ENCODE measurements around the gene PVALEF. TPM values are rescaled to one million over a fixed set of nuclear protein-coding genes. Genes with fewer than 3 reads are reported as not detected.

The PVALEF gene
- total RNA-seq, 1 experiment from 2014 or later, result not detected

- Histone ChIP-seq H3K18ac (ENCODE audit: insufficient read length, low read depth, low read length) (no peak overlapping the region), H4K8ac (replicated peaks; ENCODE audit: insufficient read length, low read depth, low read length) (no peak overlapping the region), H2AK5ac (ENCODE audit: insufficient read length, low read length) (no peak overlapping the region), H3K27me3 (ENCODE audit: insufficient read depth, low read length) (no peaks in the 10 kb centered on the region), H3K79me1 (ENCODE audit: insufficient read depth, low read depth, low read length, poor library complexity, severe bottlenecking) (no peaks in the 10 kb centered on the region), H3K4me2 (ENCODE audit: insufficient read depth, insufficient read length, low read length) (no peak overlapping the region), H3K23me2 (ENCODE audit: insufficient read length, low read depth, low read length, poor library complexity, severe bottlenecking) (no peaks in the 10 kb centered on the region), H4K20me1 (ENCODE audit: control insufficient read depth, insufficient read depth, insufficient read length) (no peaks in the 10 kb centered on the region), H3K4ac (ENCODE audit: low read depth, low read length) (no peak overlapping the region), H3K9ac (ENCODE audit: extremely low read depth, insufficient read length, low read length) (no peak overlapping the region), H2BK15ac (ENCODE audit: low read depth, low read length) (no peak overlapping the region), H2BK120ac (ENCODE audit: low read depth, low read length, poor library complexity, severe bottlenecking) (no peak overlapping the region), H3K27ac (ENCODE audit: insufficient read length, low read depth, low read length) (no peak overlapping the region), H4K5ac (ENCODE audit: insufficient read length, low read depth, low read length) (no peak overlapping the region), H3K9me3 (ENCODE audit: control insufficient read depth, low read depth, low read length) (no peaks in the 10 kb centered on the region), H3K23ac (ENCODE audit: insufficient read length, low read depth, low read length) (no peak overlapping the region), H2BK12ac (ENCODE audit: insufficient read length, low read depth, low read length) (no peak overlapping the region), H2BK20ac (ENCODE audit: low read depth, low read length, poor library complexity, severe bottlenecking) (no peak overlapping the region), H3K56ac (ENCODE audit: insufficient read length, low read depth, low read length) (no peak overlapping the region), H3K79me2 (ENCODE audit: insufficient read depth, low read length) (no peaks in the 10 kb centered on the region), H3T11ph (ENCODE audit: low read length) (no peak overlapping the region), H3K4me1 (ENCODE audit: insufficient read depth, low read length) (no peaks in the 10 kb centered on the region), H2AFZ (ENCODE audit: low read length) (no peak overlapping the region), H2BK5ac (ENCODE audit: insufficient read length, low read length) (no peak overlapping the region), H4K91ac (ENCODE audit: insufficient read length, low read depth, low read length) (no peak overlapping the region), H3K14ac (ENCODE audit: insufficient read depth, low read length) (no peak overlapping the region)
- Mint-ChIP-seq H3K4me1 (0 out of 4 replicates have a peak, but pooled peaks cover 1% of the 10 kb centered on the region in 2 experiments), H3K27ac (peak overlapping the region in 2 of 3 experiments; percentile 68 to 79; a peak in 2 of 7 replicates), H3K4me3 (no peak overlapping the region), H3K9me3 (no peaks in the 10 kb centered on the region; a peak in 1 of 5 replicates), H3K27me3 (ENCODE audit: low read depth) (no peaks in the 10 kb centered on the region; the same call in none of the 2 replicates), H3K36me3 (ENCODE audit: insufficient read depth in 1 of 3, low read depth in 3 of 3) (no peaks in the 10 kb centered on the region; a peak in 1 of 7 replicates)
- DNase-seq, result no peak
- TF ChIP-seq CTCF (conservative IDR thresholded peaks at IDR 0.05), result no peak
- WGBS (ENCODE audit: extremely low coverage, insufficient read length, low lambda C conversion rate), result no CpG with 5 or more reads among the region's 14 CpGs
Measured at GRCh38 chr17:81148986-81149533, 16.2 kb upstream of the PVALEF start.

All from H9 (cell line).